Caco-2 (cell line): ENCODE measurements around the gene NEDD4L. TPM values are rescaled to one million over a fixed set of nuclear protein-coding genes. Genes with fewer than 3 reads are reported as not detected.
"Not testable (repeated sequence)": the region's sequence is repeated elsewhere in the genome, so short reads cannot be mapped to it uniquely, and the experiment has no call there.

Source experiments
- BruUV-seq: library from RNA; stranded (reverse); fragments of 400-500 nt; replicated peaks from 2 replicates; lab custom pipeline; 2021; lab: Mats Ljungman, UMichigan
- CTCF ChIA-PET: fragments of 300-600 bp; sonication (Branson Sonifier 250); formaldehyde crosslinking; loops from one replicate; lab custom pipeline; 2022; ENCODE audit warnings: antibody characterized with exemption; lab: Charles Lee
- POLR2A ChIA-PET: fragments of 300-600 bp; sonication (Branson Sonifier 250); formaldehyde crosslinking; loops from one replicate; lab custom pipeline; 2022; ENCODE audit warnings: antibody characterized with exemption; lab: Charles Lee
- DNase-seq, 2 experiments: peaks; one replicate each; pipeline versions ENCODE4 v3.0.0 to v3.0.0-alpha.2; 2020 to 2022
- H3K27me3 ChIP-seq: replicated peaks from 2 replicates; pipeline ENCODE4 v1.6.0; 2011; ENCODE audit warnings: low read length; ENCODE audit not compliant: control insufficient read depth, insufficient read depth
- H3K36me3 ChIP-seq: 2 replicates; pipeline ENCODE4 v1.5.1; 2011; ENCODE audit warnings: low read length; ENCODE audit not compliant: control insufficient read depth, insufficient read depth
- H3K4me1 ChIP-seq: fragments of 250-450 bp; sonication (Bioruptor Pico); 2 replicates; pipeline ENCODE4 v1.5.1; 2020; ENCODE audit warnings: mild to moderate bottlenecking
- H3K4me3 ChIP-seq: 2 replicates; pipeline ENCODE4 v1.5.1; 2011; ENCODE audit warnings: low read depth, mild to moderate bottlenecking, control low read depth, low read length
- H3K9me3 ChIP-seq: fragments of 250-450 bp; sonication (Bioruptor Pico); 2 replicates; pipeline ENCODE4 v1.5.1; 2020; ENCODE audit warnings: mild to moderate bottlenecking, moderate library complexity
- H3K27ac Mint-ChIP-seq: one replicate; pipeline ENCODE4 v1.8.0; 2022; ENCODE audit warnings: mixed read lengths; ENCODE audit not compliant: unreplicated experiment
- H3K27me3 Mint-ChIP-seq: one replicate; pipeline ENCODE4 v1.8.0; 2022; ENCODE audit warnings: mixed read lengths; ENCODE audit not compliant: insufficient read depth, unreplicated experiment
- H3K36me3 Mint-ChIP-seq: one replicate; pipeline ENCODE4 v1.8.0; 2022; ENCODE audit warnings: mild to moderate bottlenecking, mixed read lengths; ENCODE audit not compliant: insufficient read depth, unreplicated experiment
- H3K4me1 Mint-ChIP-seq: one replicate; pipeline ENCODE4 v1.8.0; 2022; ENCODE audit warnings: low read depth, mixed read lengths; ENCODE audit not compliant: unreplicated experiment
- H3K4me3 Mint-ChIP-seq: one replicate; pipeline ENCODE4 v1.8.0; 2022; ENCODE audit warnings: mild to moderate bottlenecking, moderate library complexity, mixed read lengths; ENCODE audit not compliant: unreplicated experiment
- H3K9me3 Mint-ChIP-seq: one replicate; pipeline ENCODE4 v1.8.0; 2022; ENCODE audit warnings: mixed read lengths; ENCODE audit not compliant: unreplicated experiment
- CTCF ChIP-seq, 2 experiments: fragments of 200-600 bp in 1 of 2; IDR thresholded peaks; 1 replicate in 1 of 2; 2 replicates in 1 of 2; pipeline versions ENCODE4 v1.5.1 to v1.8.0; 2011 to 2022; ENCODE audit warnings: antibody characterized with exemption in 1 of 2, control low read depth in 1 of 2, inconsistent platforms in 1 of 2, low read depth in 1 of 2, low read length in 1 of 2, mild to moderate bottlenecking in 1 of 2, moderate library complexity in 1 of 2; ENCODE audit not compliant: insufficient read depth in 1 of 2, severe bottlenecking in 1 of 2, unreplicated experiment in 1 of 2
- intact Hi-C: fragments of 100-400 bp; cut with micrococcal nuclease; formaldehyde crosslinking; loops from one replicate; pipeline ENCODE4 v1.10.0; 2022; ENCODE audit not compliant: unreplicated experiment
- total RNA-seq: library from RNA; stranded (reverse); gene quantifications from 2 replicates; pipeline ENCODE4 v1.2.3, GENCODE V29; 2022

Gene NEDD4L
- total RNA-seq, 1 experiment from 2014 or later, result 85.4 TPM

DNA sequence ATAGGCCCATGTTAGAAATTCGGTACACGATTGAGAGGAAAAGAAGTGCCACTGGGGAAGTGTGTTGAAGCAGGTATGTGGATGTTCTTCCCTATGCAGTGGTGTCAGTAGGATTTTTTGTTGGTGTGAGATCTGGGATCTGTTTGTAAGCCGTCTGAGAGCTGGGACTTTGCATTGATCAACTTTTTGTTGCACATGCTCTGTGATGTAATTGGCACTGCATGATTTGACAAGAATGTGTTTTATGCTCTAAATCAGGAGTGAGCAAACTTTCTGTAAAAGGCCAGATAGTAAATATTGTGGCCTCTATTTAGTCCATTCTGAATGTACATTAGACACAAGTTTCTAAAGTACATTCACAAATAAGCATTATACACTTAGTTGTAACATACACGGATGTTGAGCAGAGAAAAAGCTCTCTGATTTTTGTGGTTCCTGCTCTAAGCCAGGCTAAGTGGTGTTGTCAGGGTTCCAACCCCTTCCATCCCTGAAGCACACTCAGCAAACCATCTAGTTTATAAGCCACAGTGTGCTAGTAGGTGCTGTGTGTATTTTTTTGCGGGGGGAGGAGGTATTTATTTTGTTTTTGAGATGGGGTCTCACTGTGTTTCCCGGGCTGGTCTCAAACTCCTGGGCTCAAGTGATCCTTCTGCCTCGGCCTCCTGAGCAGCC lies 235.6 kb downstream of the NEDD4L start:
- Mint-ChIP-seq H3K36me3 (peaks cover 11% of the 10 kb centered on the region), H3K4me1 (peaks cover 25% of the 10 kb centered on the region), H3K27me3 (no peaks in the 10 kb centered on the region), H3K27ac (no peak overlapping the region), H3K9me3 (no peaks in the 10 kb centered on the region), H3K4me3 (no peak overlapping the region)
- Histone ChIP-seq H3K9me3 (no peaks in the 10 kb centered on the region), H3K4me3 (no peak overlapping the region), H3K36me3 (no peaks in the 10 kb centered on the region), H3K4me1 (0 out of 2 replicates have a peak, but pooled peaks cover 4% of the 10 kb centered on the region), H3K27me3 (no peaks in the 10 kb centered on the region)
- no peak for DNase-seq
- BruUV-seq, result no TSS peak
- TF ChIP-seq CTCF (IDR thresholded peaks at IDR 0.05; ENCODE audit: insufficient read depth in 1 of 2, low read depth in 1 of 2, low read length in 1 of 2, severe bottlenecking in 1 of 2, unreplicated experiment in 1 of 2), result no peak
- POLR2A ChIA-PET, result no interaction called here
- CTCF ChIA-PET, result no interaction called here
- intact Hi-C loops, result no loop called here

- CTCF ChIA-PET, result interaction anchor here (1.1 kb wide), 1 partner anchor 42 kb away, joined by 3 read pairs; no protein-coding TSS in a partner anchor
- H3K9me3 ChIP-seq, result no peaks in the 10 kb centered on the region
- BruUV-seq, result no TSS peak
- no peaks in the 10 kb centered on the region for H3K36me3 ChIP-seq
- Mint-ChIP-seq H3K27ac (no peak overlapping the region), H3K9me3 (no peaks in the 10 kb centered on the region), H3K4me1 (peaks cover 30% of the 10 kb centered on the region), H3K27me3 (no peaks in the 10 kb centered on the region), H3K36me3 (peaks cover 11% of the 10 kb centered on the region), H3K4me3 (no peak overlapping the region)
- H3K4me1 ChIP-seq, result peaks cover 8% of the 10 kb centered on the region
- H3K27me3 ChIP-seq, result no peaks in the 10 kb centered on the region
- DNase-seq, result no peak
- no peak for TF ChIP-seq CTCF (IDR thresholded peaks at IDR 0.05; ENCODE audit: insufficient read depth in 1 of 2, low read depth in 1 of 2, low read length in 1 of 2, severe bottlenecking in 1 of 2, unreplicated experiment in 1 of 2)
- no peak overlapping the region for H3K4me3 ChIP-seq
- POLR2A ChIA-PET, result no interaction called here
- intact Hi-C loops, result no loop called here
Measured at GRCh38 chr18:58280191-58280590, 236.2 kb downstream of the NEDD4L start.

DNA sequence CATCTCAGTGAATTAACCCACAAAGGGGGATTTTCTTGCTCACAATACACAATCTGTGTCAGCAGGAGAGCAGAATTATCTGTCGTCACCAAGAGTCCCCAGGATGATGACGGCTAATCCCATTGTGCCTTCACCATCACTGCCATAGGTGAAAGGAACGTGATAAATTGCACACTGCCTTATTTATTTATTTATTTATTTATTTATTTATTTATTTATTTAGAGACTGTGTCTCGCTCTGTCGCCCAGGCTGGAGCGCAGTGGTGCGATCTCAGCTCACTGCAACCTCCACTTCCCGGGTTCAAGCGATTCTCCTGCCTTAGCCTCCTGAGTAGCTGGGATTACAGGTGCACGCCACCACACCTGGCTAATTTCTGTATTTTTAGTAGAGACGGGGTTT lies 238.8 kb downstream of the NEDD4L start:
- DNase-seq, BruUV-seq, H3K9me3 ChIP-seq, H3K9me3 Mint-ChIP-seq, H3K4me3 ChIP-seq, H3K4me3 Mint-ChIP-seq, H3K27me3 Mint-ChIP-seq, H3K27me3 ChIP-seq, intact Hi-C loops, H3K27ac Mint-ChIP-seq, POLR2A ChIA-PET, CTCF ChIA-PET, H3K36me3 ChIP-seq: not testable (repeated sequence)
- H3K36me3 Mint-ChIP-seq, result peaks cover 11% of the 10 kb centered on the region
- peaks cover 23% of the 10 kb centered on the region for H3K4me1 Mint-ChIP-seq
- H3K4me1 ChIP-seq, result peaks cover 22% of the 10 kb centered on the region
